Measurements from ENCODE around the gene FTO. TPM values are rescaled to one million over a fixed set of nuclear protein-coding genes. Genes with fewer than 3 reads are reported as not detected.

The FTO gene
- total RNA-seq, 2 experiments from 2014 or later = 46.3 to 47.2 TPM

- DNase-seq = no peak
- H3K4me3 Mint-ChIP-seq = no peak overlapping the region
- no peaks in the 10 kb centered on the region for H3K9me3 Mint-ChIP-seq
- POLR2A ChIA-PET = no interaction called here
- no peak for ATAC-seq (ENCODE audit: low read depth)
- H3K36me3 Mint-ChIP-seq = no peaks in the 10 kb centered on the region
- no peaks in the 10 kb centered on the region for H3K4me1 Mint-ChIP-seq
- no peak overlapping the region for H3K27ac Mint-ChIP-seq
- H3K27me3 Mint-ChIP-seq = peaks cover 4% of the 10 kb centered on the region
Observed at GRCh38 chr16:54200161-54200534, 496.2 kb downstream of the FTO start.

- H3K27ac Mint-ChIP-seq = no peak overlapping the region
- H3K4me3 Mint-ChIP-seq = no peak overlapping the region
- POLR2A ChIA-PET = no interaction called here
- ATAC-seq (ENCODE audit: low read depth) = no peak
- no peaks in the 10 kb centered on the region for H3K36me3 Mint-ChIP-seq
- H3K9me3 Mint-ChIP-seq = no peaks in the 10 kb centered on the region
- H3K4me1 Mint-ChIP-seq = no peaks in the 10 kb centered on the region
- H3K27me3 Mint-ChIP-seq = peaks cover 4% of the 10 kb centered on the region
- DNase-seq = no peak
Observed at GRCh38 chr16:54200720-54201119, 496.8 kb downstream of the FTO start.

- DNase-seq = no peak
- H3K4me3 Mint-ChIP-seq = no peak overlapping the region
- no peaks in the 10 kb centered on the region for H3K9me3 Mint-ChIP-seq
- H3K4me1 Mint-ChIP-seq = no peaks in the 10 kb centered on the region
- POLR2A ChIA-PET = no interaction called here
- ATAC-seq (ENCODE audit: low read depth) = no peak
- peaks cover 4% of the 10 kb centered on the region for H3K27me3 Mint-ChIP-seq
- no peak overlapping the region for H3K27ac Mint-ChIP-seq
- H3K36me3 Mint-ChIP-seq = no peaks in the 10 kb centered on the region
Observed at GRCh38 chr16:54201200-54201599, 497.2 kb downstream of the FTO start.

Other genes starting within 250 kb of the FTO start
- gene AKTIP, start 200.9 kb upstream of the FTO start, total RNA-seq = 10 to 100 TPM; 60.9 to 66.6 TPM
- gene RPGRIP1L, start 297 bp upstream of the FTO start, total RNA-seq = 1 to 10 TPM; 5.1 to 5.5 TPM

Measured in activated naive CD8-positive, alpha-beta T cell treated with anti-CD3 and anti-CD28 coated beads, Interleukin-2, amount 10 ng/mL, durations not matched to agents 7 days and 5 days (primary cell).